Activated CD4-positive, alpha-beta T cell treated with anti-CD3 and anti-CD28 coated beads, Interleukin-2, Interleukin-4, amounts not matched to agents 100 ng/mL and 50 ng/mL, durations not matched to agents 16 hours and 8 hours (primary cell): ENCODE results near the gene CLMP.
"Not testable (repeated sequence)": the region's sequence is repeated elsewhere in the genome, so short reads cannot be mapped to it uniquely, and the experiment has no call there.

Experiments
- DNase-seq: peaks from one replicate; pipeline ENCODE4 v3.0.0-alpha.2; 2020; ENCODE audit warnings: low spot score

The CLMP gene

GRCh38 chr11:123218451-123218850 lies 23.4 kb upstream of the CLMP start:
- DNase-seq, result no peak

- no peak for DNase-seq
Measured at GRCh38 chr11:123217897-123218296, 22.8 kb upstream of the CLMP start.

DNA sequence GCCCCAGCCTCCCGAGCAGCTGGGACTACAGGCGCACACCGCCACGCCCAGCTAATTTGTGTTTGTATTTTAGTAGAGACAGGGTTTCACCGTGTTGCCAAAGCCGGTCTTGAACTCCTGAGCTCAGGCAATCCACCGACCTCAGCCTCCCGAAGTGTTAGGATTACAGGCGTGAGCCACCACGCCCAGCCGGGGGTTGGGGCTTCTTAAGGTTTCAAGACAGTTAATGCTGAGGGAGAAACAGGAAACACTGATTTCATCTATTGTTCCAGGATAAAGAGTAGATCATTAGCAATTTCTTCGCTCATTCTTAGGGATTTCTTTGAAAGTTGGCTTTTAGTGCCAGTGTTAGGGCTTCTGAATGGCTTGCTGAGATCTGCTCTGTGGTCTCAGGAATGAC lies 21.2 kb upstream of the CLMP start:
- no peak for DNase-seq

DNA sequence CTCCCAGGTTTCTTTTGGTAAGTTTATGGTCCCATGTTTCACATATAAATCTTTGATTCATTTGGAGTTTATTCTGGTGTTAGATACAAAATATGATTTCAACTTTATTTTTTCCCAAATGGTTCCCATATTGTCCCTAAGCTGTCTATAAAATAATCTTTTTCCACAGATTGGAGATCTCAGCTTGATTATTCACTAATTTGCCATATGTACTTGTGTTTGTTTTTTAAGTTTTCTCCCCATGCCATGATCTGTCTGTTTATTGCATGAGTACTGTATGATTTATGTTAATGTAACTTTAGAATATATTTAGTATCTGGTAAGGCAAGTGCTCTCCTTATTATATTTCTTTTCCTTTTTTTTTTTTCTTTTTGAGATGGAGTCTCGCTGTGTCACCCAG lies 19.9 kb upstream of the CLMP start:
- no peak for DNase-seq

DNA sequence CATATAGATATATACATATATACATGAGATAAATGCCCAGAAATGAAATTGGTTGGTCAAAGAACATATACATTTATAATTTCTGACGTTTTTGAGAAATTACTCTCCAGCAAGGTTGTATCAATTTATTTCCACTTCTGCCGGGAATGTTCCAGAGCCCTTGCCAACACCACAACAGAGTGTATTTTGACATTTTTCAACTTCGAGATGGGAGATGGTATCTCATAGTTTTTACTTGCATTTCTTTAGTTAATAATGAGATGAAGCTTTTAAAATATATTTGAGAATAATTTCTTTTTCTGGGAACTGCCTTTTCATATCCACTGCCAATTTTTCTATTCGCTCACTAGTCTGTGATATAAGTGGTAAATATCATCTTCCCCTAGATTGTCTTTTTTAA lies 19.3 kb upstream of the CLMP start:
- DNase-seq, result no peak

DNA sequence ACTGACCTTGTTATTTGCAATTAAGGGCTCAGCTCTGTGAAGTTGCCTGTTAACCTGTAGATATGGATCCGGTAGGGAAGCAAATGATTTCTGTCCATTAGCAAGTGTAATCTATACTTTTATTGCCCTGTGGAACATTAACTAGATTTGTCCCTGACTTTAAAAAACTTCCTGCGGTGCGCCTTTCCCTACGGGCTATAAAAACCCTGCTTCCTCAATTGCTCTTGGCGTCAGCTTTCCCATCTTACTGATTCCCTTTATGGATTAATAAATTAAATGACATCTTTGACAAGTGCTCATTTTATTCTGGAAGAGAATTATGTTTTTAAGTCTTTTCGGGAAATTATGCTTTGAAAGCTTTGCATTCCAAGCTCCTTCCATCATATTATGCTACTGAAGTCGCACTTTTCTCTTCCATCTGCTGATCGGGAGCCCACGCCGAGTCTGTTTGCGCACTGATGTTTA lies 18.3 kb upstream of the CLMP start:
- no peak for DNase-seq

- no peak for DNase-seq
Measured at GRCh38 chr11:123212406-123212805, 17.4 kb upstream of the CLMP start.

DNA sequence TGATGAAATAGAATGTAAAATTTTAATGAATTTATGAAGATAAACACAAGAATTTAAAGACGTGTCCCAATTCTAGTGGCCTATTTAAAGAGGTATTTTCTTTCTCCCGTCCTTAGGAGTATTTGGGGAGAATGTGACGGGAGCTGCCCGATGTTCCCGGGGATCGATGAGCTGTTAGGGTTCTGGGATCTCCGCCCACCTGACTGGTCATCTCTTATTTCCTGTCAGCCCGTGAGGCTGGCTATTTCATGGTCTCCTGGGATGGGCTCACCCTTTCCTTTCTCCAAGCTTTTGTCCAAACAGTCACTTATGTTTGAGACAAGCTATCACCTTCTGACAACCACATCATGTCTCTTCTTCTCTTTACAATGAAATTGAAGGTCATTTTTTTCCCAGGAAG lies 16.9 kb upstream of the CLMP start:
- DNase-seq, result no peak

DNA sequence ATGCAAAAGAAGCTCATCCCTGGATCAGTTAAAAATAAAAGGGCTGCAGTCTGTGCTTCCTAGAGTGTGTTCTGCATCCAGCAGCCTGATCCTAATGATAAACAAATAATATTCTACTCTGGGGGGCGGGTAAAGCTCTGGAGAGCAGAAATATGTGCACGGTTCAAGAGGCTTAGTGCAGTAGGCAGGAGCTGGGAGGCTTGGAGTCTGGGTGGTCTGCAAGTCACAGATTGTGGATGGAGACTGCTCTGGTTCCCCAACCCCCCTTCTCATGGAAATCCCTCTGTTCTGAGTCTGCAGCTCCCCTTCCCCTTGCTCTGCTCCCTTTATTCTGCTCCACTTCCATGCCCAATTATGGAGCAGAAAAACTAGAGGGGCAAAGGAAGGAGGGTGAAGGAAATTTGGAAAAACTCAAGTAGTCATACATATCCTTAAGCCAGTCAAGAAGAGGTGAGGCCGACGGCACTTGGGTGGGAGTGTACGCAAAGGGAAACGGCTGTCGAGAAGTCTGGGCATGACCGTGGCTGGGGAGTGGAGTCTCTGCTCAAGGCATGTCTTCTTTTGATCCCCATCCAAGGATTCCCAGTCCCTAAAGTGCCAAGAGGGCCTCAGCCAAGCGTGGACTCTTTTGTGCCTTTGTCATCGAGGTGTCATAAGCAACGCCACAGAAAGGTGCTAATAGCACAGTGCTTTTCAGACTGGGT lies 16.3 kb upstream of the CLMP start:
- no peak for DNase-seq

DNA sequence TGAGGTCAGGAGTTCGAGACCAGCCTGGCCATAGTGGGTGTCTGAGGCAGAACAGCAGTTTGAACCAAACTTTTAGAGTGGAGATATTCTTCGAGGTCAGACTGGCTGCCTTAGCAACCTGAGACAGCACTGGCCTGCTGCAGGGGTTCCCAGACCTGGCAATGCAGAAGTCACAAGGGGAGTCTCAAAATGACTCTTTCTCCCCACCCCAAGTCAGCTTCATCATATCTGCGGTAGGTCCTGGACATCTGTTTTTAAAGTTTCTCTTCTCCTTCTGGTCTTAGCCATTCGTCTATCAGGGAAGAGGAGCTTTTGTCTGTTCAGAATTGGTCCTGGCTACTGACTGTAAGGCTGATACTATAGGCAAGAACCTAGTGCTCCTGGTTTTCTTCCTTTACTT lies 14.5 kb upstream of the CLMP start:
- no peak for DNase-seq

GRCh38 chr11:123206791-123207434 lies 11.9 kb upstream of the CLMP start:
- DNase-seq, result no peak

DNA sequence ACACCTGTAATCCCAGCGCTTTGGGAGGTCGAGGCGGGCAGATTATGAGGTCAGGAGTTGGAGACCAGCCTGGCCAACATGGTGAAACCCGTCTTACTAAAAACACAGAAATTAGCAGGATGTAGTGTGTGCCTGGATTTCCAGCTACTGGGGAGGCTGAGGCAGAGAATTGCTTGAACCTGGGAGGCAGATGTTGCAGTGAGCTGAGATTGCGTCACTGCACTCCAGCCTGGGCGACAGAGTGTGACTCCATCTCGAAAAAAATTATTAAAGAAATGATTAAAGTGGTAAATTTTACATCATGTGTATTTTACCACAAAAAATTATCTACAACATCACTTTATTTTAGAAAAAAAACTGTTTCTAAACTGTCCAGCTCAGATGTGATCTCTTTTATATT lies 11.0 kb upstream of the CLMP start:
- DNase-seq, result not testable (repeated sequence)

DNA sequence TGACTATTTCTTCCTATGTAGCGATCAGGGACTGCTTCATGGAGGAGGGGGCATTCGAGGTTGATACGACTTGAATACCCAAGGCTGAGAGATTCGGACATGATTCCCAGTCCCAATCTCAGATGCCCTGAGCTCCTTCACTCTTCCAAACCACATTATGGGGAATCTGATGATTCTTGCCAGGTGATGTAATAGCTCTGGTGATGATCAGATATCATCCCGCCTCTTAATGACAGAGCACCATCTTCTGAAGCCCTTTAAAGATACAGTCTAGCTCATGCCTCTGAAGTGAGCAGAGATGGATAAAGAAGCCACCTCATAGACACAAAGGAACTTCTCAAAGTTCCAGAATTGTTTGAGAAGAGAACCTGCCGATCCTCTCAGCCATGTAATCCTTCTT lies 8.9 kb upstream of the CLMP start:
- no peak for DNase-seq

- no peak for DNase-seq
Measured at GRCh38 chr11:123203471-123203870, 8.4 kb upstream of the CLMP start.

DNA sequence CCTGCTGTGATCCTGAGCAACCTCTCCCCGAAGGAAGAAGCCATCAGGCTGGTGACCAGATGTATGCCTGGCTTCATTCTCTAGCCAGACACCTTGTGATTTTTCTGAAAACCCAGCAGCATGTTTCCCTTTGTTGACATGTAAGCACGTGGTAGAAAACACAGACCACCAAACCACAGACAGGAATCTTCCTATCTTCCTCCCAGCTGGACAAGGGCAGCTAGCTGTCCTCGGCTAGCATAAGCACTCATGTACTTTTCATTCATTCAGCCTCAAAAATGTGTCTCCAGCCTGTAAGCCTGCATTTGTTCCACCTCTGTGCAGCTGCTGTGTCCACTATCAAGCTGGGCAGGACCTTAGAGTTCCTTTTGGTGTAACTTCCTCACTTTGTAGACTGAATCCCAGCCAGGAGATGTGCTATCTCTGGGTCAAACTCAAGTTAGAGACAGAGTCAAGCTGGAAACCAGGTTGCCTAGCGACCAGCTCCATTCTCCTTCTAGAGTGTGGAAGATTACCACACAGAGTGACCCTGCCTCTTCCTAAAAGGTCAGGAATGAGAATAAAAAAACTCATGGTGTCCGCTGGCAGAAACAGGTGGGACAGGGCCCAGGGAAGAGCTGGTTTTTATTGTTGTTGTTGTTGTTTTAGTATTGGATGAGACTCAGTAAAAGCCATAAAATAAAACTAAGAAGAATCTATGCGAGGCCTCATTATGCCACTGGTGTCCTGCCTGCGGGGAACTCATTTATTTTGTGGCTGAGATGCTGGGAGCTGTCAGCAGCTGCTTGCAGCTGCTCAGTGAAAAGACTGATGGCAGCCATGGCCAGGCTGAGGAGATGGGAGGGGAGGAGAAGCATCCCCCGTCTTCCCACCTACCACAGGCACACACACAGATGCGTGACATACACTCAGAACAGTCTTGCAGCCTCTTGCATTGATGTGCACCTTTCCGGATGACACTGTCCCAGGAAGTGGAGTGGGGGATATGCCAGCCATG lies 7.4 kb upstream of the CLMP start:
- DNase-seq, result no peak

DNA sequence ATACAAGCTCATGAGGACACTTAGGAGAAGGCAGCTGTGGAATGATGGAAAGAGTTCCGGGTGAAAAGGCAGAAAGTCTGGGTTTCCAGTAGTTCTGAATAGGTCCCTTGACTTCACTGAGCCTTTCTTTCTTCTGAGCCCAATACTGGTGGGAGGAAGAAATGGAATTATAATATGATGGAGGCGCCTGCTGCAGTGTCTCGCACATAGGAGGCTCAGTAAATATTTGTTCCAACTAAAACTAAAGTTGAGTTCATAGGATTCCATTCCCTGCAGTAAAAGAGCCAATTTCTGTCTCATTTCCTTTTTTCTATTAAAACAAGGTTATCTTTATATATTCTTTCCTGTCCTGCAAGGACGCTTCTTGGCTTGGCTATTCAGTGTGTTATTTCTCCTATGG lies 5.2 kb upstream of the CLMP start:
- no peak for DNase-seq

DNA sequence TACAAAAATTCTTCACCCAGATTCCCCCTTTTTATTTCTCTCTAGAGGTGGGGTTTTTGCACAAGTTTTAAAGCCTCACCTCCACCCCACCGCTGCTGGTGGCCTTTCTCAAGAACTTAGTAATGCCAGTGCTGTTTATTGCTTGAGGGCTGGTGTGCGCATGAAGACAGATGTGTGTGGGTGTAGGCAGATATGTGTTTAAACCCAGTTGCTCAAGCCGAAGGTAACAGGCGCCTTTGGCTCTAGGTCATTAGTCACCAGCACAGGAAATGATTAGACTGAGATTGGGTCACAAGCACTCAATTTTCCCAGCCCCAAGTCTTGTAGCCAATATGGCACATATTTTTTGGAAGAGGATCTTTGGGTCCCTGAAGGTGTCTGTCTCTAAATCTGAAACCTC lies 2.7 kb upstream of the CLMP start:
- DNase-seq, result no peak

DNA sequence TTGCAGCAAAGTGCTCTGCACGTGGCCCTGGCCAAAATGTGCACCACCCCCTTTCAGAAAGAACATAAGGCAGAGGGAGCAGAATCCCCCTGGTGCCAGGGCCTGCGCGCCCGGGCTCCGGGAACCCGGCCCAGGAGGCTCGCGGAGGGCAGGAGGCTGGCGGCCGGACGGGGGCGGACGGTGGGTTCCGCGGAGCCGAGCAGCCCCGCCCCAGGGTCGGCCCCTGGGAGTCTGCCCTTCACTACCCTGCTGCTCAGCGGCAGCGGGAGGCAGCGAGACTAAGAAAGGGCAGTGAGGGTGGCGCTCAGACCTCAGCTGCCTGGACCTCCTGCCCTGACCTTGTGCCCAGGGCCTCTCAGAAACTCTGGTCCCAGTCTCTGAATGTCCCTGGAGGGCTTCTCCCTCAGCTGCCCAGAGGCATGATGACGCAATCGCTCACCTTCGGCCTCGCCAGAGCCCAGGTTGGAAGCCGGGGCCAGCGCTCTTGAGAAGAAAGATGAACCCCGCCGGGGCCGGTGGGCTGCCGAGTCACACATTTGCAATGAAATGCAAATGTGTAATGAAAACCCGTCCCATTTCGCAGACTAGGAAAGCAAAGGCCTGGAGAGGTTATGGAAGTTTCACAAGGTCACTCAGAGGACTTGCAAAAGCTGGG lies 1.1 kb upstream of the CLMP start:
- no peak for DNase-seq

- no peak for DNase-seq
Measured at GRCh38 chr11:123194337-123195187, 486 bp downstream of the CLMP start.

DNA sequence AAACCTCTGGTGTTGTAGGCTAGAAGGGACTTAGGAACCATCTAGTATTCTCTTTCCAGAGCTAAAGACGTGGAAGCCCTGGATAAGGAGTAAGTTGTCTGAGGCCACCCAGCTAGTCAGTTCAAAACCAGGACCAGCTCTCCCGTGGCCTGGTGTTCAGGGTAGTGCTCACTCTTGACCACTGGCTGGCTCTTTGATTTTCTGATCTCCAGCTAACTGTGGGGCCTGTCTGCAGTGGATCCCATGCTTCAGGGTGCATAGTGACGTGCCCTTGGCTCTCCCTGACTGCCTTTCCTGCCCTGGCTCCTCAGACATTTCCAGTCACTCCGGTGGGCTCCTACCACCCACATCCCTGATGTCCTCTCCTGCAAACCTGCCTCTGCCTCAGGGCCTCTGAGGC lies 1.3 kb downstream of the CLMP start:
- DNase-seq, result no peak

DNA sequence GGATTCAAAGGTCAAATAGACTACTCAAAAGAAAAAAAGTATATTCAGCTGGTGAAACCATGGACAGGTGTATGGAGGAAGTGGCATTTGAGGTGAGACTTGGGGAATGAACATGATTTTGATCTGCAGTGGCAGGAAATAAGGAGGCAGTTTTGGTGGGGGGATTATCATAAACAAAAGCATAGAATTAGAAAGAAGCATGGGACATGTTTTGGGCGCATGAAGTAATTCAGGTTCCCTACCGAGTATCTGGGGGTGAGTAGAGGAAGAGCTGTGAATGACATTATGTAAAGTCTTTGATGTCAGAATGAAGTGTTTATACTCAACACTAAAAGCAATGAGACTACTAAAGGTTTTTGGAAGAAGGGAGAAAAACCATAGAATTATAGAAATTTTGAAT lies 3.1 kb downstream of the CLMP start:
- DNase-seq, result no peak
